ENCODE data around the gene NOL6. TPM values are rescaled to one million over a fixed set of nuclear protein-coding genes. Genes with fewer than 3 reads are reported as not detected.

Gene NOL6
- total and polyA plus RNA-seq, 4 experiments from 2014 or later = 11.7 to 41.1 (median 33.6) TPM

DNA sequence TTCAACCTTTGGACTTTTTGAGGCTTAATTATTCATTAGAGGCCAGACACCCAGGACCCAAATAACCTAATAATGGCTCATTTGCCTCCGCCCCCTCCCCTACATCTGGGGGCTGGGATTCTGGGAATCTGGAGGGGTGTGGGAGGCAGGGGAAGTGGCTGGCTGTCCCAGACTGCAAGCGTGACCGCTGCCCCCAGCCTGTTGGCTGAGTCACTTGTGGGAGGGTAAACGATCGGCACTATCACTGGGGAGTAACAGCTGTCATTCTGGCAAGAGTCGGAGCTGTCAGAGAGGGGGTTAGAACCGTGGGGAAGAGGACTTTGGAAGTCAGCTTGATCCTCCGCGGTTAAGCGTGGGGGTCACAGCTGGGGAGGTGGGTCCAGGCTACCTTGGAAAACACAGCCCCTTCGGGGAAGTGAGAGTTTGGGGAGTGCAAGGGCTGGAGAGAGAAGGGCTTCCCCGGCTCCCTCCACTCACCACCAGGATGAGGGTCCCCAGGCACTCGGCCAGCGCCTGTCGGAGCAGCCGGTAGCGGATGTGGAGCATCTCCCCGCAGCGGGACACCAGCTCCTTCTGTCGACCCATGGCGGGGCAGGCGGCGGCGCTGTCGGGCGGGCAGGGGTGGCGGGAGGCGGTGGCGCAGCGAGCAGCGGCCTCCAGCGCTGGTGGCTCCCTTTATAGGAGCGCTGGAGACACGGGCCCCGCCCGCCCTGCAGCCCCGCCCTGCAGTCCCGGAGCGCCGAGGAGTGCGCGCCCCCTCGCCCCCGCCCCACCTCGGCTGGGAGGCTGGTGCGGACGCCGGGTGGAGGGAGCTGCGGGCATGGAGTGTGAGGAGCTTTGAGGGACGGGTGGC lies 26.6 kb downstream of the NOL6 start, which contains the start of gene AQP3:
Gene AQP3, minus strand, starts transcription at position 648 of the 853 bp plus-strand sequence. Its CDS starts 63 bp downstream, at position 585.
- Histone ChIP-seq H3K9me3 (ENCODE audit: control insufficient read depth in 1 of 2, low read length in 2 of 2) (no peaks in the 10 kb centered on the region), H3K27me3 (ENCODE audit: insufficient read depth, low read length) (no peaks in the 10 kb centered on the region), H3K27ac (ENCODE audit: low read depth, low read length) (peak within 1 kb of the TSS; percentile 75), H3K4me3 (ENCODE audit: low read length in 2 of 2) (peak within 1 kb of the TSS; percentile 68 to 73), H3K4me1 (ENCODE audit: insufficient read depth, low read length) (peaks cover 65% of the 10 kb centered on the region), H3K36me3 (ENCODE audit: insufficient read depth, low read length) (peaks cover 20% of the 10 kb centered on the region)
- DNase-seq = peak; percentile 76 to 84 (median 76)
- no peaks in the 10 kb centered on the region for H3K9me3 Mint-ChIP-seq
- H3K4me3 Mint-ChIP-seq = peak within 1 kb of the TSS; percentile 92 to 98 (median 94)
- H3K4me1 Mint-ChIP-seq = peaks cover 31 to 74% (median 48%) of the 10 kb centered on the region in 4 donors
- H3K36me3 Mint-ChIP-seq = peaks cover 27 to 41% of the 10 kb centered on the region in 2 donors
- peak within 1 kb of the TSS; percentile 94 to 98 (median 96) for H3K27ac Mint-ChIP-seq
- CTCF ChIA-PET (ENCODE audit: partially characterized antibody) = interaction anchor here (0.9 to 16.3 kb wide), 14 partner anchors 9 to 146 kb away, joined by 3 to 562 read pairs (median 4); partner anchors contain the start of gene NOL6
- no peaks in the 10 kb centered on the region for H3K27me3 Mint-ChIP-seq
- intact Hi-C loops (cut with micrococcal nuclease) = loop anchor here (1.0 to 5.0 kb wide), 7 partner anchors 11 to 155 kb away; partner anchors contain the start of genes NFX1 and NOL6
- POLR2A ChIA-PET (ENCODE audit: partially characterized antibody) = interaction anchor here (0.6 to 17.8 kb wide), 17 partner anchors 11 to 1173 kb away, joined by 3 to 299 read pairs (median 5); partner anchors contain the start of genes B4GALT1, BAG1, DCTN3 and NFX1

DNA sequence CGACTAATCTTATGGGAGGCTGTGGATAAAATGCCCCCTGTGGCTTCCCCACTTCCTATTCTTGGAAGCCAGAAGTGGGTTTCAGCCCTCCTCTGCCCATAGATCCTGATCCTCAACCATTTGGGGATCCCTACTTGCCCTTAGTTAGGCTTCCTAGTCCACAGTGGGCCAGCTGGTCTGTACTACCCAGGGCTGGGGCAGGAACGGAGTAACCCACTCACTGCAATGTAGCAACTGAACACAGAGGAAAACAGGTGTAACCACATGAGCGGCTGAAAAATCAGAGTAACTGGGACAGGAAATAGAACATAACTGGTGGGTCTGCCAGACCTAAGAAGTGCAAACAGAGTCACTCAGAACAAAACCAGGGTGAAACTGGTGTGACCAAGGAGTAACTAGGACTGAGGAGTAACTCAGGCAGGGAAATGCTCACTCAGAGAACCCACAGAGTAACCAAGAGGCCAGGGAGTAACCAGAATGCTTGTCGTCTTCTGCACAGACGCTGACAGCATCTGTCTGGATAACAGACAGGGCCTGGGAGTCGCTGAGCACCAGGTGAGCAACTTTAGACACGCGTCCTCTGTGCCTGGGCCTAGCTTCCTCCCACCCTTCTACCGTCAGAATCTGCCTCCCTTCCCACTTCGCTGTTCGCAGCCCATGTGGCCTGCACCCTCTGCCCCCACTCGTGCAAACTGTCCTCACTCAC lies 27.3 kb downstream of the NOL6 start:
- H3K27ac Mint-ChIP-seq = peak overlapping the region; percentile 94 to 98 (median 95)
- peak overlapping the region; percentile 68 to 73 for H3K4me3 ChIP-seq (ENCODE audit: low read length in 2 of 2)
- H3K4me1 Mint-ChIP-seq = peaks cover 30 to 81% (median 48%) of the 10 kb centered on the region in 4 donors
- ChIA-PET CTCF (ENCODE audit: partially characterized antibody) (interaction anchor here (0.9 to 16.3 kb wide), 8 partner anchors 9 to 72 kb away, joined by 3 to 562 read pairs (median 18); partner anchors contain the start of gene NOL6), POLR2A (ENCODE audit: partially characterized antibody) (interaction anchor here (0.6 to 17.8 kb wide), 16 partner anchors 10 to 1174 kb away, joined by 3 to 299 read pairs (median 7); partner anchors contain the start of genes B4GALT1, BAG1, DCTN3 and NFX1)
- no peaks in the 10 kb centered on the region for H3K9me3 ChIP-seq (ENCODE audit: control insufficient read depth in 1 of 2, low read length in 2 of 2)
- H3K27me3 ChIP-seq (ENCODE audit: insufficient read depth, low read length) = no peaks in the 10 kb centered on the region
- peaks cover 70% of the 10 kb centered on the region for H3K4me1 ChIP-seq (ENCODE audit: insufficient read depth, low read length)
- H3K27me3 Mint-ChIP-seq = no peaks in the 10 kb centered on the region
- peaks cover 35 to 48% of the 10 kb centered on the region in 2 donors for H3K36me3 Mint-ChIP-seq
- DNase-seq = peak; percentile 78 to 90 (median 82)
- peaks cover 28% of the 10 kb centered on the region for H3K36me3 ChIP-seq (ENCODE audit: insufficient read depth, low read length)
- peak overlapping the region; percentile 75 for H3K27ac ChIP-seq (ENCODE audit: low read depth, low read length)
- H3K4me3 Mint-ChIP-seq = peak overlapping the region; percentile 92 to 98 (median 94)
- intact Hi-C loops (cut with micrococcal nuclease) = loop anchor here (1.0 to 5.0 kb wide), 6 partner anchors 12 to 154 kb away; partner anchors contain the start of genes NFX1 and NOL6
- H3K9me3 Mint-ChIP-seq = no peaks in the 10 kb centered on the region

- DNase-seq = peak; percentile 33 to 81 (median 44)
- Mint-ChIP-seq H3K36me3 (peaks cover 42 to 55% of the 10 kb centered on the region in 2 donors), H3K27me3 (no peaks in the 10 kb centered on the region), H3K4me1 (peaks cover 30 to 78% (median 51%) of the 10 kb centered on the region in 4 donors), H3K4me3 (peak overlapping the region; percentile 92 to 98 (median 94)), H3K27ac (peak overlapping the region; percentile 94 to 98 (median 95)), H3K9me3 (no peaks in the 10 kb centered on the region)
- ChIA-PET POLR2A (ENCODE audit: partially characterized antibody) (interaction anchor here (2.5 to 17.8 kb wide), 7 partner anchors 10 to 156 kb away, joined by 17 to 299 read pairs (median 24); partner anchors contain the start of genes NFX1 and NOL6), CTCF (ENCODE audit: partially characterized antibody) (interaction anchor here (13.7 to 16.3 kb wide), 2 partner anchors 24 to 31 kb away, joined by 345 to 562 read pairs; partner anchors contain the start of gene NOL6)
- H3K4me1 ChIP-seq (ENCODE audit: insufficient read depth, low read length) = peaks cover 72% of the 10 kb centered on the region
- no peaks in the 10 kb centered on the region for H3K9me3 ChIP-seq (ENCODE audit: control insufficient read depth in 1 of 2, low read length in 2 of 2)
- peaks cover 34% of the 10 kb centered on the region for H3K36me3 ChIP-seq (ENCODE audit: insufficient read depth, low read length)
- intact Hi-C loops (cut with micrococcal nuclease) = loop anchor here (1.0 to 5.0 kb wide), 6 partner anchors 13 to 153 kb away; partner anchors contain the start of genes NFX1 and NOL6
- no peaks in the 10 kb centered on the region for H3K27me3 ChIP-seq (ENCODE audit: insufficient read depth, low read length)
- H3K4me3 ChIP-seq (ENCODE audit: low read length in 2 of 2) = peak overlapping the region; percentile 68 to 73
- H3K27ac ChIP-seq (ENCODE audit: low read depth, low read length) = peak overlapping the region; percentile 75
Measured at GRCh38 chr9:33445389-33446239, 28.1 kb downstream of the NOL6 start.

DNA sequence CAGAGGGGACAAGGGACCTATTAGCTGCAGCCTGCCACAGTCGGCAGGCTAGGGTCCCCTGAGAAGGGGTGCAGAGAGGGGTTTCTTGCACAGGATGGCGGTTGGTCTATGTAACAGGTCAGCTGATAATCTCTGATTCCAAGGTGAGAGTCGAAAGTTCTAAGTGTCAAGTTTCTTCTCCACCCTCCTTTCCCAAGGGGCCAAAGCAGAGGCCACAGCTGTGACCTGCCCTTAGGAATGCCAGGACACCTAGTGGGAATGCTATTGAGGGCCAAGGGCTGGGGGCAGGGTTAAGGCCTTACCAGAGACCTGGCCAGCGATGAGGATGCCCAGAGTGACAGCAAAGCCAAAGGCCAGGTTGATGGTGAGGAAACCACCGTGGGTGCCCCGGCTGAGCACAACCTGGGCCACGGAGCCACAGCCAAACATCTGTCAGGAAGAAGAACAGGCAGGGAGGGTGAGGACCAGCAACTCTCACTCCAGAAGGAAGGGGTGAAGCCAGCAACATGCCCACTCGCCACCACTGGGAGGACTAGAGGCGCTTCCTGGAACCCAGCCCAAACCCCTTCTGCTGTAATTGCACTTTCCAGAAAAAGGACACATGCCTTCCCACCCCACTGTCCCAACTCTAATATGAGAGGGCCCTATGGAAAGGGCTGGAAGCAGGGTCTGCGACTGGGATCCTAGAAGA lies 30.1 kb downstream of the NOL6 start:
- POLR2A ChIA-PET (ENCODE audit: partially characterized antibody) = interaction anchor here (0.6 to 17.8 kb wide), 7 partner anchors 10 to 918 kb away, joined by 3 to 299 read pairs (median 4); no protein-coding TSS in a partner anchor
- no peaks in the 10 kb centered on the region for H3K9me3 Mint-ChIP-seq

GRCh38 chr9:33443047-33443446 lies 30.7 kb downstream of the NOL6 start:
- H3K4me1 Mint-ChIP-seq = peaks cover 26 to 85% (median 56%) of the 10 kb centered on the region in 4 donors
- CTCF ChIA-PET (ENCODE audit: partially characterized antibody) = interaction anchor here (1.0 to 13.7 kb wide), 3 partner anchors 10 to 40 kb away, joined by 3 to 345 read pairs (median 11); no protein-coding TSS in a partner anchor
- Histone ChIP-seq H3K27me3 (ENCODE audit: insufficient read depth, low read length) (no peaks in the 10 kb centered on the region), H3K36me3 (ENCODE audit: insufficient read depth, low read length) (peaks cover 35% of the 10 kb centered on the region), H3K4me3 (ENCODE audit: low read length in 2 of 2) (no peak overlapping the region), H3K9me3 (ENCODE audit: control insufficient read depth in 1 of 2, low read length in 2 of 2) (no peaks in the 10 kb centered on the region), H3K27ac (ENCODE audit: low read depth, low read length) (peak overlapping the region; percentile 24), H3K4me1 (ENCODE audit: insufficient read depth, low read length) (peaks cover 73% of the 10 kb centered on the region)
- POLR2A ChIA-PET (ENCODE audit: partially characterized antibody) = interaction anchor here (1.3 to 17.8 kb wide), 4 partner anchors 10 to 27 kb away, joined by 4 to 299 read pairs (median 34); no protein-coding TSS in a partner anchor
- peaks cover 49 to 66% of the 10 kb centered on the region in 2 donors for H3K36me3 Mint-ChIP-seq
- peak in 1 of 5 donors; percentile 8 for DNase-seq
- peak overlapping the region in 2 of 8 donors; percentile 24 to 52 for H3K4me3 Mint-ChIP-seq
- intact Hi-C loops (cut with micrococcal nuclease) = no loop called here
- no peaks in the 10 kb centered on the region for H3K9me3 Mint-ChIP-seq
- peak overlapping the region in 5 of 7 donors; percentile 22 to 95 (median 81) for H3K27ac Mint-ChIP-seq
- no peaks in the 10 kb centered on the region for H3K27me3 Mint-ChIP-seq

More for the DNA sequence above, 30.1 kb downstream of the NOL6 start:
- peaks cover 79% of the 10 kb centered on the region for H3K4me1 ChIP-seq (ENCODE audit: insufficient read depth, low read length)
- DNase-seq = peak in 1 of 5 donors; percentile 34
- H3K36me3 Mint-ChIP-seq = peaks cover 49 to 66% of the 10 kb centered on the region in 2 donors
- peaks cover 29 to 89% (median 60%) of the 10 kb centered on the region in 4 donors for H3K4me1 Mint-ChIP-seq
- H3K4me3 Mint-ChIP-seq = peak overlapping the region in 7 of 8 donors; percentile 31 to 98 (median 55)
- H3K9me3 ChIP-seq (ENCODE audit: control insufficient read depth in 1 of 2, low read length in 2 of 2) = no peaks in the 10 kb centered on the region
- H3K36me3 ChIP-seq (ENCODE audit: insufficient read depth, low read length) = peaks cover 35% of the 10 kb centered on the region
- peak overlapping the region; percentile 24 for H3K27ac ChIP-seq (ENCODE audit: low read depth, low read length)
- H3K27me3 ChIP-seq (ENCODE audit: insufficient read depth, low read length) = no peaks in the 10 kb centered on the region
- H3K27me3 Mint-ChIP-seq = no peaks in the 10 kb centered on the region
- intact Hi-C loops (cut with micrococcal nuclease) = no loop called here
- no peak overlapping the region for H3K4me3 ChIP-seq (ENCODE audit: low read length in 2 of 2)
- CTCF ChIA-PET (ENCODE audit: partially characterized antibody) = interaction anchor here (1.0 to 16.3 kb wide), 4 partner anchors 10 to 40 kb away, joined by 3 to 562 read pairs (median 178); partner anchors contain the start of gene NOL6
- peak overlapping the region; percentile 81 to 98 (median 95) for H3K27ac Mint-ChIP-seq
